Measurements from ENCODE around the gene CGNL1.

Gene CGNL1

DNA sequence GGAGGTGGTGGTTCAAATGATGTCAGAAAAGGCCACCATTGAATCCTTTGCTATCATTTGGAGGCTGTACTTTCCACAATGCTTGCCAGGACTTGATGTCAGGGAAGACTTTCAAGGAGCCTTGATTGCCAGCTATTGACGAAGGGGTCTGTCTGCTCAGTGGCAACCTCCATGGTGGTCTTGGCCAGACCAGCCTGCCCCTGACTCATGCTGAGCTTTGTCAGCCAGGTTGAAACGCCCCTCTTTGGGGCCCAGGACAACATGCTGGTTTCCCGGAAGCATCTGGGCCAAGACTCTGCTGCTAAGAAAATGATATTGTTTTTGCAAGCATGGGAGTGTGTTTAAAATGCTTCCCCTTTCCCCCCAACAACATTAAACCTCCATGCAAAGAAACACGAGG lies 26.7 kb downstream of the CGNL1 start:
- H3K27ac ChIP-seq (ENCODE audit: low read depth, low read length) = no peak overlapping the region
- H3K27me3 ChIP-seq (ENCODE audit: low read length) = no peaks in the 10 kb centered on the region
- TF ChIP-seq, protein P1, sequence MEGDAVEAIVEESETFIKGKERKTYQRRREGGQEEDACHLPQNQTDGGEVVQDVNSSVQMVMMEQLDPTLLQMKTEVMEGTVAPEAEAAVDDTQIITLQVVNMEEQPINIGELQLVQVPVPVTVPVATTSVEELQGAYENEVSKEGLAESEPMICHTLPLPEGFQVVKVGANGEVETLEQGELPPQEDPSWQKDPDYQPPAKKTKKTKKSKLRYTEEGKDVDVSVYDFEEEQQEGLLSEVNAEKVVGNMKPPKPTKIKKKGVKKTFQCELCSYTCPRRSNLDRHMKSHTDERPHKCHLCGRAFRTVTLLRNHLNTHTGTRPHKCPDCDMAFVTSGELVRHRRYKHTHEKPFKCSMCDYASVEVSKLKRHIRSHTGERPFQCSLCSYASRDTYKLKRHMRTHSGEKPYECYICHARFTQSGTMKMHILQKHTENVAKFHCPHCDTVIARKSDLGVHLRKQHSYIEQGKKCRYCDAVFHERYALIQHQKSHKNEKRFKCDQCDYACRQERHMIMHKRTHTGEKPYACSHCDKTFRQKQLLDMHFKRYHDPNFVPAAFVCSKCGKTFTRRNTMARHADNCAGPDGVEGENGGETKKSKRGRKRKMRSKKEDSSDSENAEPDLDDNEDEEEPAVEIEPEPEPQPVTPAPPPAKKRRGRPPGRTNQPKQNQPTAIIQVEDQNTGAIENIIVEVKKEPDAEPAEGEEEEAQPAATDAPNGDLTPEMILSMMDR (IDR thresholded peaks at IDR 0.05; ENCODE audit: insufficient read depth, low read length, poor library complexity, severe bottlenecking) = no peak
- H4K20me1 ChIP-seq (ENCODE audit: low read depth, low read length) = no peaks in the 10 kb centered on the region
- H3K9me3 ChIP-seq (ENCODE audit: insufficient read depth, low read length) = no peaks in the 10 kb centered on the region
- no peak overlapping the region for H3K4me2 ChIP-seq (ENCODE audit: low read depth, low read length, poor library complexity, severe bottlenecking)
- no peaks in the 10 kb centered on the region for H3K79me2 ChIP-seq (ENCODE audit: insufficient read depth, low read length)
- no peaks in the 10 kb centered on the region for H3K9me2 ChIP-seq (replicated peaks; ENCODE audit: insufficient read depth, low read length)
- no peak overlapping the region for H3K4me3 ChIP-seq (ENCODE audit: insufficient read depth, low read length, poor library complexity, severe bottlenecking)
- H2AFZ ChIP-seq (ENCODE audit: low read depth, low read length, severe bottlenecking) = no peak overlapping the region
- no peak overlapping the region for H3K9ac ChIP-seq (ENCODE audit: low read length)
- H3F3A ChIP-seq (ENCODE audit: insufficient read depth) = no peaks in the 10 kb centered on the region
- no peaks in the 10 kb centered on the region for H3K36me3 ChIP-seq (ENCODE audit: low read length)

DNA sequence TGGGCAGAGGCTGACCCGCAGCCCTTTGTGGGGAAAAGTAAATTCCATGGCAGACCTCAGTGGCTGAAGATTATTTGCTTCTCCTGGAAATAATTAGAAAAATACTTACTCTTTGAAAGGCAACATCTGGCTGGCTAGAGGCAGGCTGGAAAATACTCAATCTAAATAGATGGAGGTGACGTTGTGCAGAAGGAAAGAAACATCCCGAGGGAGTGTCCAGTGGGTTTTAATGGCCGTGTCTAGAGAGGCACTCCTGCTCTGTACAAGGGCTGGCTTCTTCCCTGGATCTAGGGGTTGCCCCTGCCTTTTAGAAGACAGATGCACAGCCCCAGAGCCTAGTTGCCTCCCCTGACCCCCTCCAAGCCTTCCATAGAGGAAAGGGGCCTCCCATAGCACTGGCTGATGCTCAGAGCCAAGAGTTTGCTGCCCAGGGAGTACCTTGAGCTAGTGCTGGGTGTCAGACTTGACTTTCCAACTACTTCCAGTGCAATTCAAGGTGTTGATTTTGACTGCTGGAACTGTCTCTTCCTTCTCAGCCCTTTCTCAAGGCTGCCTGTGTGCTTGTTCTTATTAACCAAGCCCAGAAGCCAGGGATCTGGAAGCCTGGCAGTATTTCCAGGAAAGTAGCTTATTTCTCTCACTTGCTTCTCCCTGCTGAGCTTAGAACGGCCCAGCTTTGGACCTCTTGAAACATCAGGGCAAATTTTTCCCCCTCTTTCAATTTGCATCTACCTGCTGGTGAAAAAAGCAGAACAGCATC lies 27.4 kb downstream of the CGNL1 start:
- Histone ChIP-seq H3K9me3 (ENCODE audit: insufficient read depth, low read length) (no peaks in the 10 kb centered on the region), H3K36me3 (ENCODE audit: low read length) (no peaks in the 10 kb centered on the region), H2AFZ (ENCODE audit: low read depth, low read length, severe bottlenecking) (no peak overlapping the region), H3K27me3 (ENCODE audit: low read length) (no peaks in the 10 kb centered on the region), H3K4me2 (ENCODE audit: low read depth, low read length, poor library complexity, severe bottlenecking) (no peak overlapping the region), H3K79me2 (ENCODE audit: insufficient read depth, low read length) (no peaks in the 10 kb centered on the region), H3F3A (ENCODE audit: insufficient read depth) (no peaks in the 10 kb centered on the region), H3K27ac (ENCODE audit: low read depth, low read length) (no peak overlapping the region), H3K9me2 (replicated peaks; ENCODE audit: insufficient read depth, low read length) (no peaks in the 10 kb centered on the region), H3K4me3 (ENCODE audit: insufficient read depth, low read length, poor library complexity, severe bottlenecking) (no peak overlapping the region), H3K9ac (ENCODE audit: low read length) (no peak overlapping the region), H4K20me1 (ENCODE audit: low read depth, low read length) (no peaks in the 10 kb centered on the region)
- no peak for TF ChIP-seq EZH2phosphoT487 (conservative IDR thresholded peaks at IDR 0.05; ENCODE audit: low read length)
- TF ChIP-seq, protein P1 (IDR thresholded peaks at IDR 0.05; ENCODE audit: insufficient read depth, low read length, poor library complexity, severe bottlenecking) = no peak

DNA sequence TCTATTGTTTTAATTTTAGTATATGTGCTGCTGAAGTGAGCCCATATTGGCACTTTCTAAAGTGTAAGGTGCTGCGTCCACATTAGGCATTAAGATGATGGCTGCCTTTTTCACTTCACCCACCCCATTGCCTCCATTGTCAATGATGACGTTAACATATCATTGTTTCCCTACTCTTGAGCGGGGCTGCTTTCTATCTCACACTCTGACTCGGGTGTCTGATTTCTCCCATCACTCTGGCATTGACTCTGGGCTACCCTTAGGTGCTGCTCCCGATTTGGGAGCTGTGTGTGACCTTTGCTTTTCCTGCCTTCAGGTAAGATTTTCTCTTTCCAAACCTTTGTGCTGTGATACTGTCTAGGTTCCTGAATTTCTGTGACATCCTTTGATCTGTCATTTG lies 28.8 kb downstream of the CGNL1 start:
- Histone ChIP-seq H3K27ac (ENCODE audit: low read depth, low read length) (no peak overlapping the region), H3K79me2 (ENCODE audit: insufficient read depth, low read length) (no peaks in the 10 kb centered on the region), H2AFZ (ENCODE audit: low read depth, low read length, severe bottlenecking) (no peak overlapping the region), H3F3A (ENCODE audit: insufficient read depth) (no peaks in the 10 kb centered on the region), H3K4me2 (ENCODE audit: low read depth, low read length, poor library complexity, severe bottlenecking) (no peak overlapping the region), H3K9ac (ENCODE audit: low read length) (no peak overlapping the region), H3K9me3 (ENCODE audit: insufficient read depth, low read length) (no peaks in the 10 kb centered on the region), H4K20me1 (ENCODE audit: low read depth, low read length) (no peaks in the 10 kb centered on the region), H3K9me2 (replicated peaks; ENCODE audit: insufficient read depth, low read length) (no peaks in the 10 kb centered on the region), H3K4me3 (ENCODE audit: insufficient read depth, low read length, poor library complexity, severe bottlenecking) (no peak overlapping the region), H3K27me3 (ENCODE audit: low read length) (no peaks in the 10 kb centered on the region), H3K36me3 (ENCODE audit: low read length) (no peaks in the 10 kb centered on the region)
- no peak for TF ChIP-seq EZH2phosphoT487 (conservative IDR thresholded peaks at IDR 0.05; ENCODE audit: low read length)
- TF ChIP-seq, protein P1 (IDR thresholded peaks at IDR 0.05; ENCODE audit: insufficient read depth, low read length, poor library complexity, severe bottlenecking) = no peak

Measured in SU-DHL-6 (cell line).